NCI-H146 (cell line): Measurements from ENCODE around the gene KAZN.

Experiments
- DNase-seq: peaks from one replicate; lab custom pipeline; 2025; lab: John Stamatoyannopoulos, UW

The KAZN gene

GRCh38 chr1:14913482-14914177, 315.1 kb downstream of the KAZN start:
- DNase-seq: peak; percentile 83

DNA sequence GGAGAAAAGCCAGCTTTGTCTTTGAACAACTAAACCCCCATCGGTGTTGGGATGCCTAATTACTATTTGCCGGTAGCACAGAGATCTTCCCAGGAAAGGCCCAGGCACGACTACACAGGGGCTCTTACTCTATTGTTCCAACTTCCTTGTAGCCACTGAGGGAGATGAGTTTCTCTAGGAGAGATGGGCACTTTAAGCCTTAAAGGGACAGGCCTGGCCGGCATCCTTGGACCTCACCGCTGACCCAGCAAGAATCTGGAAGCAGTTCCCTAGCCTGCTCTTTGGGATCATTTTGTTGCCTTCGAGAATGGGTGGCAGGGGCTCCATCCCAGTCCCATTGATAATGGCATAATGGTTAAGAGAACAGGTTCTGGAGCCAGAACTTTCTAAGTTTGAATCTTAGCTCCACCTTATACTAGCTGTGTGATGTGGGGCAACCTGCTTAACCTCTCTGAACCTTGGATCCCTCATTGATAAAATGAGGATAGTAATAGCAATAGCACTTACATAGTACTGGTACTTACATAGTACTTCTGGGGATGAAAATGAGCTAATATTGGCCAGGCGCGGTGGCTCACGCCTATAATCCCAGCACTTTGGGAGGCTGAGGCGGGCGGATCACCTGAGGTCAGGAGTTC, 316.0 kb downstream of the KAZN start:
- no peak for DNase-seq

- no peak for DNase-seq
Observed at GRCh38 chr1:14915356-14916054, 317.0 kb downstream of the KAZN start.

- DNase-seq: no peak
Observed at GRCh38 chr1:14919289-14919688, 320.8 kb downstream of the KAZN start.

DNA sequence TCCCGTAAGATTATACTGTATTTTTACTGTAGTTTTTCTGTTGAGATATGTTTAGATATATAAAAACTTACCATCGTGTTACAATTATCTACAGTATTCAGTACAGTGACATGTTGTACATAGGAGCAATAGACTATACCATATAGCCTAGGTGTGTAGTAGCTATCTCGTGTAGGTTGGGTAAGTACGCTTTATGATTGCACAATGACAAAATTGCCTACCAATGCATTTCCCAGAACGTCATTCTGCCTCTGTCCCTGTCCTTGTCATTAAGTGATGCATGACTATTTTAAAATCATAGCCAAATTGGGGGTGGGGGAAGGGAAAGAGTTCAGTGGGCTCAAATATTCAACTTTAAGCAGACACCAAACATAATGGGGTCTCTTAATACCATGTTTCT, 321.3 kb downstream of the KAZN start:
- DNase-seq: no peak

DNA sequence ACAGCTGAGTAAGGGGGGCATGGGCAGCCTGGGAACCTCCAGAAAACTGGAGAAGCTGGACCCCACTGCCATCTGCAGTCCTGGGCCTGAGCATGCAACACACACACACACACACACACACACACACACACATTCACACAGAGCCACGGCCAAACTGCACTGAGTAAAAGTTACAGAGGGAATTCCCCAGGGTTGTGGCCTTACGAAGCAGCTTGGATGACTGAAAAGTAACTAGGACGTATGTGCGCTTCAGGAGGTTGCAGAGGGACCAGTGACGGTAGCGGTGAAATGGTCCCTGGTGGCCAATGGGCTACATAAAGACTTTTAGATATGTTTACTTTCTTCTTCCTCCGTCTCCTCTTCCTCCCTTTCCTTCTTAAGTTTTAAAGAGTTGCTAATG, 322.6 kb downstream of the KAZN start:
- no peak for DNase-seq

- DNase-seq: no peak
Observed at GRCh38 chr1:14922942-14923726, 324.6 kb downstream of the KAZN start.

DNA sequence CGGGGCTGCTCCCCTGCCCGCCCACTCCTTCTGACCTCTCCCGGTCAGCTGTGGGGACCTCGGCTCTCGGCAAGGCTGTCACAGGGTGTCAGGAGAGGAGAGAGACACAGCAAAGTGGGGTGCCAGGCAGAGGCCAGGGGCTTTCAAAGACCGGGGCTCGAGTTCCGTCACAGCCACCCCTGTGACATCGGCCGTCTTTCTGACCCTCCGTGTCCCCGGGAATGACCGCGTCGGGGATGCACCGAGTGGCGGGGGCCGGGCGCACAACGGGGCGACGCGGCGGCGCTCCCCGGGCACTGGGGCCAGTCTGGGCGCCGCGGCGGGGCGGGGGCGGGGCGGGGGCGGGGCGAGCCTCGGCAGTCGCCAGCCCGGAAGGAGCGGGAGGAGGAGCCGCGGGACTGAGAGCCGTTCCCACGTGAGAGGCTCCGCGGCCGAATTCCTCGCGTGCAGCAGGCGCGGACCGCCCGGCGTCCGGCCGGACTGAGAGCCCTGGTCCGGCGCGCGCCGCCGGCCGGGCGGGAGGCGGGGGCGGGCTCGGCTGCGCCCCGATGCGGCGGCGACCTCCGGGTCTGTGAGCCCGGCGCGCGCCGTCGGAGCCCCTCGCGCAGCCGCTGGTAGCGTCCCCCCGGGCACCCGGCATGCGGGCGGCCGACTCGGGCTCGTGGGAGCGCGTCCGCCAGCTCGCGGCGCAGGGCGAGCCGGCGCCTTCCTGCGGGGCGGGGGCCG, 325.4 kb downstream of the KAZN start:
- peak; percentile 39 for DNase-seq

- peak; percentile 16 for DNase-seq
Observed at GRCh38 chr1:14924455-14925331, 326.2 kb downstream of the KAZN start.

GRCh38 chr1:14925336-14926136, 327.1 kb downstream of the KAZN start:
- no peak for DNase-seq

DNA sequence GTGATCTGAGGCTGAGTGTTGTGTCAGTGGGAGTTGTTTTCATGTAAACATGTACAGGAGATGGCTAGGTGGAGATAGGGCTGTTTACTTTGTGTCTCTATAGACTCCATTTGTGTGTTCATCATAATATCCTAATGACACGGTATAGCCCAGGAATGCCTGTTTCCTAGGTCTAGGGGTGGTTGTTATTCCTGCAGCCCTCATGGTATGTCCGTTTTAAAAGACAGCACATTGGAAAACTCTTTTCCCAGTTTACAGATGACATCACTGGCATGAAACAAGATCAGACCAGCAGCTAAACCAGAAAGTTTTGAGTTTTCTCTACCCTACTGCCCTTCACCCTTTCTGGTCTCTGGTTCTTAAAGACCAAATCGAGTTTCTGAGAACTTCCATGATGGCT, 327.7 kb downstream of the KAZN start:
- no peak for DNase-seq

DNA sequence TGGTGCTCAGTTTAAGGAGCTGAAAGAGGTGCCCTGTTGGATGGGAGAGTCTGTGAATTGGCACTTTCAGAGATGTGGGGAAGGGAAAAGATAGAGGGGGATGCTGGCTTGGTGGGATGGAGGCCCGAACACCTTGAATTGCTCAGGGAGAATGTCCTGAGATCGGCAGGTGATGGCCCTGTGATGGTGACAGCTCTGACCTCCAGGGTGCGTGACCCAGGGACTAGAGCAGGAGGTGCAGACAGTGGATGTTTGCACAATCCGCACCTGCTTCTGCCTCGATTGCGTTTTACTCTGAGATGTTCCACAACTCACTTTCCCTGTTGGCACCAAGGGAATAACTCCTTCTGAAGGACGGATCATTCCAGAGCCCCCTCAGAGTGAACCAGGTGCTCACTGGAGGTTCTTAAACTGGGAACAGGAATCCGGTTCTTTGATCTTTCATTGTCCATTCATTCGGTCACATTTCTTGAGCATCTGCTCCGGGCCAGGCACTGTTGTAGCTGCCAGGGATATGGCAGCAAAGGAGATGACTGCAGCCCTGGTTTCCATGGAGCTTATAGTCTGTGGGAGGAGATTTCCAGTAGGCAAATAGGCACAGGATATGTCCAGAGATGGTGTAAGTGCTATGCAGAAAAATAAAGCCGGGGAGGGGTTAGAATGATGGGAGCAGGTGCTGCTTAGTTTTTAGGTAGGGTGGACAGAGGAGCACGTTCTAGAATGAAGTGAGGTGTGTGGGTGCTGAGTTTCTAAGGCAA, 328.5 kb downstream of the KAZN start:
- DNase-seq: no peak

GRCh38 chr1:14928412-14928811, 329.9 kb downstream of the KAZN start:
- DNase-seq: no peak

DNA sequence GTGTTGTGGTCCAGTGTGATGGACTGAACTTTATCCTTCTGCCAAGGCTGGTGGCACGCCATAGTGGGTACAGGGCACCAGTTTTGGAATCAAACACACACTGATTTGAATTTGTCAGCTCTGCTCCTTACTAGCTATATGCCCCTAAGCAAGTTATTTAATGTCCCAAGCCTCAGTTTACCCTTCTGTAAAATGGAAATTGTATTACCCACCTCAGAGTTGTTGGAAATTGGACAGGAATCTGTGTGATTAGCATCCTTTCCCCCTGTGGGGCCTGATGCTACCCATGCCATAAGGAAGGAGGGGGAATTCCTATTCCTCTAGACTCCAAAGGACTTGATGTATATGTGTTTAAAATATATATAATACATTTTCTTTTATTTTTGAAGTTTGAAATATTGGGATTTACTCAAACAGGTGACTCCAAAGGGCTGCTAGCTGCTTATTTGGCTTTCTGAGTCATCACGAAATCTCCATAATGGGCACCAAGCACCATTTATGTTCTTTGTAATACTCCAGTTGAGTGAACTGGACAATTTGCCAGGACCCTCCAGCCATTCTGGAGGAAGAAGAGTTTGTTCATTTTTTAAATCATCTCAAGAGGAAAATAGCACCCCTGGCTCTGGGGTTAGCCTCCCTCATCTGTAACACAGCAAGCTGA, 330.5 kb downstream of the KAZN start:
- DNase-seq: no peak

- DNase-seq: no peak
Observed at GRCh38 chr1:14929547-14930246, 331.2 kb downstream of the KAZN start.

DNA sequence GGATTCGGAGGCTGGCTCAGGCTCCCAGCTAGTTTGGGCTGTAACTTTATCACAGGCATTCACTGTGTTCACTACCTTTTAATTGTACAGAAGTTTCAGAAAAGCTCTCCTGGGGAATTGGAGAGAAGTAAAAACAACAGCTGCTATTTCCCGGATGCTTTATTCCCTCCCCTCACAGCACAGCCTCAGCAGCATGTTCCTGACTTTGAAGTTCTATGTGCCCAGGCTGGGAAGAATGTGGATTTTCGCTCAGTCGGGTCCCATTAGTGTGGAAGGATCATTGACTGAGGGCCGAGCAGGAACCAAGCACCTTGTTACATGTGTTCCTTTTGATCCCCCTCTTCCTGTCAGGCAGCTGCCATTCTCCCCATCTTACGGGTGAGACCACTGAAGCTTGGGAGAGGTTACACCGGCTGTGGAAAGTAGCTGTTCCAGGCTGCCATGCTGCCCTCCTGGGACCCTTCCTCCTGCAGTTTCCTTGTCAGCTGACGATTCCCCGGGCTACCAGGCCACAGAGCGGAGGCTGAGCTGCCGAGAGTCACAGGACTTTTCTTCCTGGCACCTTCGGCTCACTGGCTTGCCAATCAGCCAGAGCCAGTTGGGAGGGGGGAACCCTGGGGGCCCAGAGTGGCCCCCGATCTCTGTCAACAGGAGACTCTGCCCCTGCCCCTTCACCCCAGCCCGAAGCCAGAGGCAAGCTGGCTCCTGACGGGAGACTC, 331.9 kb downstream of the KAZN start:
- DNase-seq: no peak

- no peak for DNase-seq
Observed at GRCh38 chr1:14932034-14932638, 333.7 kb downstream of the KAZN start.
